Osteocyte (in vitro differentiated cells): Measurements from ENCODE around the gene CRYBA1. TPM values are rescaled to one million over a fixed set of nuclear protein-coding genes. Genes with fewer than 3 reads are reported as not detected.
A peak's percentile ranks its signal among the peaks of the same experiment; 100 is the strongest.

Experiments
- DNase-seq: peaks from one replicate; pipeline ENCODE4 v3.0.0; 2021; ENCODE audit warnings: mixed read lengths; ENCODE audit not compliant: unreplicated experiment; ENCODE audit errors: extremely low spot score
- H3K27ac Mint-ChIP-seq: one replicate; pipeline ENCODE4 v1.8.0; 2021; ENCODE audit warnings: mild to moderate bottlenecking, mixed read lengths; ENCODE audit not compliant: unreplicated experiment
- H3K27me3 Mint-ChIP-seq: one replicate; pipeline ENCODE4 v1.8.0; 2021; ENCODE audit warnings: mixed read lengths; ENCODE audit not compliant: unreplicated experiment
- H3K36me3 Mint-ChIP-seq: one replicate; pipeline ENCODE4 v1.8.0; 2021; ENCODE audit warnings: mixed read lengths; ENCODE audit not compliant: unreplicated experiment
- H3K4me1 Mint-ChIP-seq: one replicate; pipeline ENCODE4 v1.8.0; 2021; ENCODE audit warnings: mixed read lengths; ENCODE audit not compliant: unreplicated experiment
- H3K4me3 Mint-ChIP-seq: one replicate; pipeline ENCODE4 v1.8.0; 2021; ENCODE audit warnings: mild to moderate bottlenecking, moderate library complexity, mixed read lengths; ENCODE audit not compliant: unreplicated experiment
- H3K9me3 Mint-ChIP-seq: one replicate; pipeline ENCODE4 v1.8.0; 2021; ENCODE audit warnings: mixed read lengths; ENCODE audit not compliant: unreplicated experiment
- total RNA-seq: library from RNA; stranded (reverse); gene quantifications from 2 replicates; pipeline ENCODE4 v1.2.1, GENCODE V29; 2021
- TF ChIP-seq, protein P1 (sequence below): fragments of 200-600 bp; sonication (generic); IDR thresholded peaks from 2 replicates; pipeline ENCODE4 v1.5.0; 2021; ENCODE audit warnings: antibody characterized with exemption, mild to moderate bottlenecking, moderate library complexity

Gene CRYBA1
- total RNA-seq, 1 donor from 2014 or later = not detected

DNA sequence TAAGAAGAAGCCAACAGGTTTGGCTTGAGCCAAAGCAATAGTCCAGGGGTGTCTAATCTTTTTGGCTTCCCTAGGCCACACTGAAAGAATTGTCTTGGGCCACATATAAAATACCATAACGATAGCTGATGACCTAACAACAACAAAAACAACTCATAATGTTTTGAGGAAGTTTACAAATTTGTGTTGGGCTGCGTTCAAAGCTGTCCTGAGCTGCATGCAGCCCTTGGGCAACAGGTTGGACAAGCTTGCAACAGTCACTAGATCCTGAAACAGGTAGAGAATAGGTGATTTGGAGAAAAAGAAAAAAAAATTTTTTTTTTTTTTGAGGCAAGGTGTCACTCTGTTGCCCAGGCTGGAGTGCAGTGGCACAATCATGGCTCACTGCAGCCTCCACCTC is 4.5 kb downstream of the CRYBA1 start:
- Mint-ChIP-seq H3K4me1 (peaks cover 14% of the 10 kb centered on the region), H3K9me3 (no peaks in the 10 kb centered on the region), H3K27ac (no peak overlapping the region), H3K27me3 (no peaks in the 10 kb centered on the region), H3K4me3 (no peak overlapping the region), H3K36me3 (peaks cover 4% of the 10 kb centered on the region)
- TF ChIP-seq, protein P1, sequence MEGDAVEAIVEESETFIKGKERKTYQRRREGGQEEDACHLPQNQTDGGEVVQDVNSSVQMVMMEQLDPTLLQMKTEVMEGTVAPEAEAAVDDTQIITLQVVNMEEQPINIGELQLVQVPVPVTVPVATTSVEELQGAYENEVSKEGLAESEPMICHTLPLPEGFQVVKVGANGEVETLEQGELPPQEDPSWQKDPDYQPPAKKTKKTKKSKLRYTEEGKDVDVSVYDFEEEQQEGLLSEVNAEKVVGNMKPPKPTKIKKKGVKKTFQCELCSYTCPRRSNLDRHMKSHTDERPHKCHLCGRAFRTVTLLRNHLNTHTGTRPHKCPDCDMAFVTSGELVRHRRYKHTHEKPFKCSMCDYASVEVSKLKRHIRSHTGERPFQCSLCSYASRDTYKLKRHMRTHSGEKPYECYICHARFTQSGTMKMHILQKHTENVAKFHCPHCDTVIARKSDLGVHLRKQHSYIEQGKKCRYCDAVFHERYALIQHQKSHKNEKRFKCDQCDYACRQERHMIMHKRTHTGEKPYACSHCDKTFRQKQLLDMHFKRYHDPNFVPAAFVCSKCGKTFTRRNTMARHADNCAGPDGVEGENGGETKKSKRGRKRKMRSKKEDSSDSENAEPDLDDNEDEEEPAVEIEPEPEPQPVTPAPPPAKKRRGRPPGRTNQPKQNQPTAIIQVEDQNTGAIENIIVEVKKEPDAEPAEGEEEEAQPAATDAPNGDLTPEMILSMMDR = no peak
- no peak for DNase-seq

DNA sequence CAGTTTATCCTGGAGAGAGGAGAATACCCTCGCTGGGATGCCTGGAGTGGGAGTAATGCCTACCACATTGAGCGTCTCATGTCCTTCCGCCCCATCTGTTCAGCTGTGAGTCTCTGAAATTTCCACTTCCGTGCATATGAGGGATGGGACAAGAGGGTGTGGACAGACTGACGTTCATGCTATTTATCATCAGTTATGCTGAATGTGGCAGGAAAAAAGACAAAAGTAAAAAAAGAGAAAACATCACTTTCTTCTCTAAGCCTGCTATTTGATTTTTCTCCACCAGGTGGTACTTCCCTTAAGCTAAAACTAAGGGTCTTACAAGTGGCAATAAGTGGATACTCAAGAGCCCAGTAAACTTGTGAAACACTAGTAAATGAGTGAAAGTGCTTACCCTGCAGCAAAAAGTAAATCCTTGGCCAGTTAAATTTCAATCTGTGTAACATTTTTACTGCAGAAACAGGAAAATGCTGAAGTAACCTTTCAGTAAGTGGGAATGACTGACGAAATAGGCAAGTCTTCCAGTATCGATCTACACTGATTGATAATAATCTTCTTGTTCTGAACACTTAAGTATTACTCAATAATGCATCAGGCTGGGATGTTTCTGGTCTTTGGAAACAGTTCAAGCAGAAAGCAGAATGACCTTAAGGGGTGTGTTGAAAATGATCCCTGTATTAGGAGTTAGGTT is 5.6 kb downstream of the CRYBA1 start:
- Mint-ChIP-seq H3K27me3 (no peaks in the 10 kb centered on the region), H3K4me3 (no peak overlapping the region), H3K4me1 (peaks cover 18% of the 10 kb centered on the region), H3K36me3 (peaks cover 7% of the 10 kb centered on the region), H3K9me3 (no peaks in the 10 kb centered on the region), H3K27ac (no peak overlapping the region)
- no peak for DNase-seq
- TF ChIP-seq, protein P1 = peak; percentile 49

DNA sequence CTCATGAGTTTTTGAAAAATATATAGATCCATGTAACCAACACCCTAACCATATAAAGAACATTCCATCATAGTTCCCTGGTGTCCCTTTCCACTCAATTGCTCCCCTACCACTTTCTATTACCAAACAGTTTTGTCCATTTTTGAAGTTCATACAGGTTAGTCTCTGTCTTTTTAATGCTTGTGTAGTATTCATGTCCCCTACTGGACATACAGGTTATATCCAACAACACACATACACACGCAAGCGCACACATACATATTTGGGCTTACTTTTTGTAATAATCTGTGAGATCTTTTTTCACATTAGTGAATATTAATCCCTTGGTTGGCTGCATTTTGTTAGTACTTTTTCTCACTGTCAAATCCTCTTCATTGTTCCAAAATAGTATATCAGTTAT is 6.4 kb downstream of the CRYBA1 start:
- no peaks in the 10 kb centered on the region for H3K9me3 Mint-ChIP-seq
- DNase-seq = no peak
- no peak overlapping the region for H3K27ac Mint-ChIP-seq
- H3K27me3 Mint-ChIP-seq = no peaks in the 10 kb centered on the region
- no peak overlapping the region for H3K4me3 Mint-ChIP-seq
- peaks cover 26% of the 10 kb centered on the region for H3K4me1 Mint-ChIP-seq
- peaks cover 7% of the 10 kb centered on the region for H3K36me3 Mint-ChIP-seq
- TF ChIP-seq, protein P1 = no peak

DNA sequence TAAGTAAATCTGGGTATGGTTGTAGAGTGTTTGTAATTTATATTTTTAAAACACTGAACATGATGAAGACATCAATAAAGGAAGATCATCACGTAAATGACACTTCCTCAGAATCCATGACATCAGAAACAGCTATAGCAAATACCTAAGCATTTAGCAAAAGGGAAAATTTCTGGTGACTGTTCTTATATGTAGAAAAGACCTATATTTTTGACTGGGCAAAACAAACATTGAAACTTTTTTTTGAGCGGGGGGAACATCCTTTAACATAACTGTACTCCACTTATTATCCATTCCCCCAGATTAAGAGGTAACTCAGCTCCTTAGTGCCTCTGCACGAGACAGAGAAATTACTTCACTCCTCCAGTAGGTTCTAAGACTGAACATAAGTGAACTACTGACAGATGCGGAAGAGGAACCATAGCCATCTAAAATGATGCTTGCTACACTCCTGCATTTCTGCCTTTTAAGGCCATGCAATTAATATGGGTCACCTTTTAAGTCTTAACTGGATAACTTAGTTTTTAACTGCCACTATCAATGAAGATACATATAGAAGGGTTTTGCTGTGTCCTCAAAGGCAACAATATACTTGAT is 9.4 kb downstream of the CRYBA1 start:
- Mint-ChIP-seq H3K36me3 (peaks cover 20% of the 10 kb centered on the region), H3K27ac (peak overlapping the region; percentile 3), H3K4me1 (peaks cover 33% of the 10 kb centered on the region), H3K27me3 (no peaks in the 10 kb centered on the region), H3K9me3 (no peaks in the 10 kb centered on the region), H3K4me3 (no peak overlapping the region)
- DNase-seq = no peak
- TF ChIP-seq, protein P1 = no peak

DNA sequence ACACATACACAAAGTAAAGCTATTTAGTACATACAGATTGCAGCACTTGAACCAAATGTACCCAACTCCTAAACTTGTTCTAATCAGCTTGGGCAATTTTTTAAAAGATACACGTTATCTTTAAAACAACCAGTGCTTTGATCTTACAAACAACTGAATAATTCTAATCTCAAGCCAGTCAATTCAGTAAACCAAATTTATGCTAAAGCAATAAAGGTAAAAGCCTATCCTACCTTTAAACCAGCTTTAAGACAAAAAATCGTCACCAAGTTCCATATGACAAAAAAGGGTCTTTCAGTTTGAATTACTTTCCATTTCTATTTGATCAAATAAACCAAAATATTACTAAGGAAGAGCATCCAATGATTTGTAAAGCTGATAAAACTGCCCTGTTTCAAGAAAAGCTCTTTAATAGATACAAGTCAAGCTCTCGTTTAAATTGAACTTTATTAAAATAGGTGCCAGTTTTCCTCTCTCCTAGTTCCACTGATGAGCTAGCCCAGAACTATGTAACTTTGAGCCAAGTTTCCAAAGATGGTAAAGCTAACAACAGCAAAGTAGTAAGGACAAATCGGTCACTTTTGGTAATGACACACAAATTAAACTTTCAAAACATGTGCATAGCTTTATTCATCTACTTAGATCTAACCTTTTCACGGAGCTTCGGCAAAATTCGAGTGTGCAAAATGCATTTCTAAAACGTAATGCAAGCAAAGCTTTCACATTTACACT is 10.2 kb downstream of the CRYBA1 start:
- peaks cover 33% of the 10 kb centered on the region for H3K4me1 Mint-ChIP-seq
- H3K36me3 Mint-ChIP-seq = peaks cover 28% of the 10 kb centered on the region
- no peaks in the 10 kb centered on the region for H3K27me3 Mint-ChIP-seq
- no peaks in the 10 kb centered on the region for H3K9me3 Mint-ChIP-seq
- TF ChIP-seq, protein P1 = no peak
- H3K4me3 Mint-ChIP-seq = no peak overlapping the region
- H3K27ac Mint-ChIP-seq = peak overlapping the region; percentile 72
- DNase-seq = no peak
